Stimulated activated naive CD8-positive, alpha-beta T cell treated with anti-CD3 and anti-CD28 coated beads, Interleukin-15, Interleukin-2, amounts not matched to agents 100 U/mL and 50 U/mL, for 24 hours (primary cell): ENCODE data around the gene SEC14L3.
A peak's percentile ranks its signal among the peaks of the same experiment; 100 is the strongest.

Experiments
- ATAC-seq: fragments of 150-1000 bp; cut with Tn5 transposase; one replicate; pipeline ENCODE4 v1.10.0; 2021
- DNase-seq: peaks from one replicate; pipeline ENCODE4 v3.0.0; 2021

Gene SEC14L3

DNA sequence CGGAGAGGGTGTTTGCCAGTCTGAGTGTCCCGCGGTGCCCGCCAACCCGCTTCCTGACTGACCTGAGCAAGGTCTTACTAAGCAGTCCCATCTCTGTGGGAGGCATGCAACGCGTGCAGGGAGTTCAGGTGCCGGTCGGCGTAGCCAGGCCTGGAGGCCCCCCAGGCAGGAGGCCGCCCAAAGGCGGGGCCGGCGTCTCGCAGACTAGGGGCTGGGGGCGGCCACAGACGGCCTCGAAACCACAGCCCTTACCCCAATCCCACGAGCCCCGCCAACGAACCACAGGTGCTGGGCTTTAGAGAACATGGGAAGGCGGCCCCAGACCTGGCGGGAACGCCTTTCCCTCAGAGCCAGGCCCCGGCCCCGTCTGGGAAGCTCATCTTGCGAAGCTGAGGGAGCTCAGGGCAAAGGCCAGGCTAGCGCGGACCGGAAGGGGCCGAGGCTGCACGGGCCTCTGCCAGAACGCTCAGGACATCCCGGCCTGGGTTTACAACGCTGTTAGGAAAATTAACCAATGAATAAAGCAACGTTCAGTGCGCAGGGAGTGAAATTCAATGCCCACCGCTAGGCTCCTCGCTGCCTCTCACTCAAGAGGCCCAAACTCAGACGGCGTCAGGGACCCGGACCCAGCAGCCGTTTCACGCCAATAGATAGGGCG, 48.4 kb downstream of the SEC14L3 start:
- peak; percentile 77 for DNase-seq
- peak; percentile 12 for ATAC-seq

DNA sequence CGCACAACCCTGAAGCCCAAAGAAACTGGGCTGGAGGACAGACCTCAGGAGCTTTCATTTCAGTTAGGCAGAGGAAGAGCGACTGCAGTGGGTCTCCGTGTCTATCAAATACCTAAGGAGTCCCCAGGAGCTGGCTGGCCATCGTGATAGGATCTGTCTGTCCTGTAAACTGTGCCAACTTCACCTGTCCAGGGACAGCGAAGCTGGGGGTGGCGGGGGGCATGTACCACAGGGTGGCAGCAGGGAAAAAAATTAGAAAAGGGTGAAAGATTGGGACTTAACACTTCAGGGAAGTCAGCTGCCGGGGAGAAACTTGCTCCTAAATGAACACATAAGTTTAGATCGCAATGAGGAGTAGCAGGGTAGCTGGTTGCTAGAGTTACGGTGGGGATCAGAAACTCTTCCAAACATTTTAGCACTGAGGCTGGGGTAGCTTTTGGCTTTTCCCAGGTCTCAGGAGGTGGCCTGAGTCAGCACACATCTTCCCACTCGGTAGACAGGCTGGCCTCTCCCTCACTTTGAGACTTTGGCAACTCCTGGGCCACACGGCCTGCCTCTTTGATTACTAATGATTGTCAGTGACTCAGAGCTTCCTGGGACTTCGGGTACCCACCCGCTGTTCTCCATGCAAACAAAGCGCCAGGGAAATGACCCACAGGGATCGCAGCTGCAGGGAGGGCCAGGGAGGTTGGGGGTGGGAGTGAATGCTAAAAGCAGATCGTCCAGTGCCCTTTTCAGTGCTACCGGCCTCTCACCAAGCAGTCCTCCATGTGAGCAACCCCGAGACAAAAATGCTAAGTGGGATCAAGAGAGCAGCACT, 49.1 kb downstream of the SEC14L3 start:
- no peak for ATAC-seq
- peak; percentile 57 for DNase-seq

DNA sequence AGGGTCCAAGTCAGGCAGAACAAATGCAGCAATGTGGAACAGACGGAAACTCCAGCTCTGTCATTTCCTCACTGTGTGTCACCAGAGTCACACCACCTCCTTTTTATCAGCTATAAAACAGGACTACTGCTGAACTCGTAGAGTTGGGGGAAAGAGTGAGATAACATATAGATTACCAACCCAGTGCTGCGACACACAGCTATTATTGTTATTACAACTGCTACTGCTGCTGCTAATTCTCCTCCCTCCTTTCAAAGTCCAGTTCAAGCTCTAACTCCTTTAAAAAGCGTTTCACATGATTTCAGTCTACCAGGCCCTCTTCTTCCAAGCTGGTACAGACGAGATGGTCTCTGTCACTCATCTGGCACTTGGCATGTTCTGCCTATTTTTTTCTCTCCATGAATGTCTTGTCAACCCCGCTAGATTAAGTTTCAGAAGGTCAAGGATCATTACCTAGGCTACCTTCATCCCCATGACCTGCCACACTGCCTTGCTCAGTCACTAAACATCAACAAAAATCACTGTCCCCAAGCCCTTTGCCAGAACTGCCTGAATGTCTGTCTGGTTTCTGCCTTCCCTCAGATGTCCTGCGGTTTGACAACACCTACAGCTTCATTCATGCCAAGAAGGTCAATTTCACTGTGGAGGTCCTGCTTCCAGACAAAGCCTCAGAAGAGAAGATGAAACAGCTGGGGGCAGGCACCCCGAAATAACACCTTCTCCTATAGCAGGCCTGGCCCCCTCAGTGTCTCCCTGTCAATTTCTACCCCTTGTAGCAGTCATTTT, 49.9 kb downstream of the SEC14L3 start:
- DNase-seq (no peak), ATAC-seq (no peak)

DNA sequence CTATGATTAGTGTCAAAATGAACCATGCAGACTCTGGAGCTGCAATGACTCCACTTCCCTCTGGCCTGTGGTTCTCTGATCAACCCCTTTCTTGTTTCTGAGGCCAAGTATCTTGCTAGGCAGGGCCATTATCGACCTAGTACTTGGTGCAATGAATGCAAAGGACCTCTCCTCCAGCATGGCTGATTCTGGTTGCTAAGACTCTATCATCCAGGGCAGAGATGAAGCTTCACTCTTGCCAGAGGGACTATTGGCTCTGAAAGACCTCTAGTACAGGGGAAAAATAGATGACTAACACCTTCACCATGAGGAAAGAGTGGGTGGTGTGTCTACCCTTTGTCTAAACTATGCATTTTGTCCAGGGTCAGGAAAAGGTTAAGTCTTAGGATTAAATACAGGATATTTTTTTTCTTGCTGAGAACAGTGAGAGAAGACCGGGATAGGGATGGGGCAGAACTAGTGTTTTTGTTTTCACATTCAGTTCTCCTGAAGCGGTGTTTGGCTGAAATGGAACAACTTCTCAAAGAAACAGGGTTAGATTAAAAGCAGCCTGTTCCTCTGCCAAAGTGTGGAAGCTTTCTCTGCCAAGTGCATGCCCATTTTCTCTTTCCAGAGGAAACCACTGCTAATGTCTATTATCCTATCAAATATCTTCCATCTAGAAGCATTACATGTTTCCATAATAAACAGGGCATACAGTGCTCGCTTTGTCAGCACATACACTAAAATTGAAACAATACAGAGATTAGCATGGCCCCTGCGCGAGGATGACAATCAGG, 51.3 kb downstream of the SEC14L3 start:
- DNase-seq (no peak), ATAC-seq (peak; percentile 20)

DNA sequence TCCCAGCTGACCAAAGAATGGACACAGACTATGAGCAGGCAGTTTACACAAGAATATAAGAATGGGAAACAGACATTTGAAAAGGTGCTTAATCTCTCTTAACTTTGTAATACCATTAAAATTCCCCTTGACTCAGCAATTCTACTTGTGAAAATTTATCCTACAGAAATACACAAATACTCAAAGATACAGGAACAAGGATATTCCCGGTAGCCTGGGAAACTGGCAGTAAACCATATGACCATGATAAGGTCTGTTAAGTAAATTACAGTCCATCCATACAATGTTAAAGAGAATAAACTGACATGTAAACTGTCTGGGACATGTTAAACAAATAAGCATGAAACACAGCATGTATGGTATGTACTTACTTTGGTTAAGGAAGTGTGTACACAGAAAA, 55.0 kb downstream of the SEC14L3 start:
- no peak for DNase-seq
- no peak for ATAC-seq

DNA sequence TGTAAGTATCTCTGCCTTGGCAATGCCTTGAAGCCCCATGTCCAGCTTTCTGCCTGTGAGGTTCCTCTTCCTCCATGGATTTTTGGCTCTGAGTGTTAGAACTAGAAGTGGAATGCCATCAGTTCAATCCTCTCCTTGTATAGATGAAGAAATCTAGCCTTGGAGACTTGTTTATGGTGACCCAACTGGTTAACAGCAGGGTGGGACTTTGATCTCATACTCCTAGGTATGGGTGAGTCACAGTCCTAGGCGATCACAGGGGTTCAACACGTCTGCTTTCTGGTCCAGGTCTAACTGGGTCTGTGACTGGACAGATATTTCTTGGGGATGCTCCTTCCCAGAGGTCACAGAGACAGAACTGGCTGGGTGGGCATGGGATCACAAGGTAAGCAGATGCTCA, 55.4 kb downstream of the SEC14L3 start:
- no peak for ATAC-seq
- DNase-seq, result no peak

- ATAC-seq, result no peak
Observed at GRCh38 chr22:30414525-30415047, 57.2 kb downstream of the SEC14L3 start.

GRCh38 chr22:30413745-30414524, 57.9 kb downstream of the SEC14L3 start:
- ATAC-seq (no peak), DNase-seq (no peak)

More at GRCh38 chr22:30414525-30415047, 57.2 kb downstream of the SEC14L3 start:
- DNase-seq, result no peak

GRCh38 chr22:30413001-30413400, 58.8 kb downstream of the SEC14L3 start:
- no peak for DNase-seq
- ATAC-seq, result no peak

DNA sequence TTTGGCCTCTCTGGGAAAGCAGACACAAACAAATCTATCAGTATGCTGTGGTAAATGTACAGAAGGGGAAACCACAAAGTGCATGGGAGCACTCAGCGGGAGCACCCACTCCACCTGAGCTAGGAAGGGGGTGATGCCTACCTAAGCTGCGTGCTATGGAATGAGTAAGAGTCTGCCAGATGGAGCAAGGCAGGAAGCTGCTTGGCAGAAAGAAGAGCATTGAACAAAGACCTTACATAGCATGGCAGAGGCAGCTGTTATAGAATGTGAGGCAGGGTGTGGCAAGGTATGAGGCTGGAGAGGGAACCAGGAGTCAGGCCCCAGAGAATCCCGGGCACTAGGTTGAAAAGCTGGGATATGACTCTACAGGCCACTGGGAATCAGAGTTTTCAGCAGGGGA, 60.0 kb downstream of the SEC14L3 start:
- ATAC-seq, result no peak
- no peak for DNase-seq
